Fibroblast of peridontal ligament (primary cell): ENCODE measurements around the gene PTPRC.
A peak's percentile ranks its signal among the peaks of the same experiment; 100 is the strongest.
"Not testable (repeated sequence)": the region's sequence is repeated elsewhere in the genome, so short reads cannot be mapped to it uniquely, and the experiment has no call there.

Experiments
- DNase-seq: peaks from one replicate; pipeline ENCODE4 v3.0.0-alpha.2; 2010; ENCODE audit errors: extremely low read depth

Gene PTPRC, protein sequence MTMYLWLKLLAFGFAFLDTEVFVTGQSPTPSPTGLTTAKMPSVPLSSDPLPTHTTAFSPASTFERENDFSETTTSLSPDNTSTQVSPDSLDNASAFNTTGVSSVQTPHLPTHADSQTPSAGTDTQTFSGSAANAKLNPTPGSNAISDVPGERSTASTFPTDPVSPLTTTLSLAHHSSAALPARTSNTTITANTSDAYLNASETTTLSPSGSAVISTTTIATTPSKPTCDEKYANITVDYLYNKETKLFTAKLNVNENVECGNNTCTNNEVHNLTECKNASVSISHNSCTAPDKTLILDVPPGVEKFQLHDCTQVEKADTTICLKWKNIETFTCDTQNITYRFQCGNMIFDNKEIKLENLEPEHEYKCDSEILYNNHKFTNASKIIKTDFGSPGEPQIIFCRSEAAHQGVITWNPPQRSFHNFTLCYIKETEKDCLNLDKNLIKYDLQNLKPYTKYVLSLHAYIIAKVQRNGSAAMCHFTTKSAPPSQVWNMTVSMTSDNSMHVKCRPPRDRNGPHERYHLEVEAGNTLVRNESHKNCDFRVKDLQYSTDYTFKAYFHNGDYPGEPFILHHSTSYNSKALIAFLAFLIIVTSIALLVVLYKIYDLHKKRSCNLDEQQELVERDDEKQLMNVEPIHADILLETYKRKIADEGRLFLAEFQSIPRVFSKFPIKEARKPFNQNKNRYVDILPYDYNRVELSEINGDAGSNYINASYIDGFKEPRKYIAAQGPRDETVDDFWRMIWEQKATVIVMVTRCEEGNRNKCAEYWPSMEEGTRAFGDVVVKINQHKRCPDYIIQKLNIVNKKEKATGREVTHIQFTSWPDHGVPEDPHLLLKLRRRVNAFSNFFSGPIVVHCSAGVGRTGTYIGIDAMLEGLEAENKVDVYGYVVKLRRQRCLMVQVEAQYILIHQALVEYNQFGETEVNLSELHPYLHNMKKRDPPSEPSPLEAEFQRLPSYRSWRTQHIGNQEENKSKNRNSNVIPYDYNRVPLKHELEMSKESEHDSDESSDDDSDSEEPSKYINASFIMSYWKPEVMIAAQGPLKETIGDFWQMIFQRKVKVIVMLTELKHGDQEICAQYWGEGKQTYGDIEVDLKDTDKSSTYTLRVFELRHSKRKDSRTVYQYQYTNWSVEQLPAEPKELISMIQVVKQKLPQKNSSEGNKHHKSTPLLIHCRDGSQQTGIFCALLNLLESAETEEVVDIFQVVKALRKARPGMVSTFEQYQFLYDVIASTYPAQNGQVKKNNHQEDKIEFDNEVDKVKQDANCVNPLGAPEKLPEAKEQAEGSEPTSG (N-terminal part only)

DNA sequence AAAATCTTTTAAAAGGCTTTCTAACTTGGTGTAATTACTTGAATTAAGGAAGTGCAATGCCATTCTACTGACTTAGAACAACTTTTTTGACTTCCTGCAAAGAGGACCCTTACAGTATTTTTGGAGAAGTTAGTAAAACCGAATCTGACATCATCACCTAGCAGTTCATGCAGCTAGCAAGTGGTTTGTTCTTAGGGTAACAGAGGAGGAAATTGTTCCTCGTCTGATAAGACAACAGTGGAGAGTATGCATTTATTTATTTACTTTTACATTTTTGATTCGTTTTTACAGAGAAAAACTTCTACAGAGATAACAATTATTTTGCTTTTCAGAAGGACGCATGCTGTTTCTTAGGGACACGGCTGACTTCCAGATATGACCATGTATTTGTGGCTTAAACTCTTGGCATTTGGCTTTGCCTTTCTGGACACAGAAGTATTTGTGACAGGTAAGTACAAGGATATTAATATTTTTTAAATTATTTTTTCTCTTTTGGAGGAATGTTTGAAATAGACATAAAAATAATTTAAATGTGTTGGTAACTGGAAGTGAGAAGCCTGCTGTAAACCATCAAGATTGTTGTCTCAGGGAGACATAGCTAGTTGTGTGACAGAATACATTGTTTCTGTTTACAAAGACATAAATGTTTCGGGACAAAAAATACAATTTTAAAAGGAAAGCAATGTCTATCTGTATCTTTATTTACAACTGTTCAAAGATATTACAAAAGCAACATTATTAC, at the start of gene PTPRC:
Gene PTPRC (plus strand): TSS at position 147 of the 742 bp plus-strand sequence. CDS start 229 bp downstream, at position 376.
- no peak for DNase-seq

GRCh38 chr1:198590454-198590853, 48.4 kb upstream of the PTPRC start:
- no peak for DNase-seq

DNA sequence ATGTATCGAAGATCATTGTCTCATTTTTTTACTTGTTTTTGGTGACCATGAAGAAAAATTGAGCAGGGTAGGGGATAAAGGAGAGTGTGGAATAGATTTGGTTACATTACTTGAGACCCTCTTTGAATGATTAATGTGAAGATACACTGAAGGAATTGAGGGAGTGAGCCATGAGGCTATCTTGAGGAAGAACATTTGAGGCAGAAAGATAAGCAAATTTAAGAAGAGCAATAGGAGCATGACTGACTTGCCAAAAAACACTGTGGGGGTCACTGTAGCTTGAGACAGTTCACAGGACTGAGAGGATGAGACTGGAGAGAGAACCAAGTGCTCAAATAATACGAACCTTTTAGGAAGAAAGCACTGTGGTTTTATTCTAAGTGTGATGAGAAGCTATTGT, 43.1 kb upstream of the PTPRC start:
- DNase-seq = no peak

GRCh38 chr1:198597690-198598430, 41.0 kb upstream of the PTPRC start:
- no peak for DNase-seq

GRCh38 chr1:198598796-198599321, 40.0 kb upstream of the PTPRC start:
- no peak for DNase-seq

DNA sequence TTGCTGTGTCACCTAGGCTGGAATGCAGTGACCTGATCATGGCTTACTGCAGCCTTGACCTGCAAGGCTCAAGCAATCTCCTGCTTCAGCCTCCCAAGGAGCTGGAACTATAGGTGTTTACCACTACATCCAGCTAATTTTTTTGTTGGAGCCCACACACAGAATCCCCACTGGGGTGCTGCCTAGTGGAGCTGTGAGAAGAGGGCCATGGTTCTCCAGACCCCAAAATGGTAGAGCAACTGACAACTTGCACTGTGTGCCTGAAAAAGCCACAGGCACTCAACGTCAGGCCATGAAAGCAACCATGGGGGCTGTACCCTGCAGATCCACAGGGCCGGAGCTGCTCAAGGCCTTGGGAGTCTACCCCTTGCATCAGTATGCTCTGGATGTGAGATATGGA, 39.1 kb upstream of the PTPRC start:
- no peak for DNase-seq

GRCh38 chr1:198600906-198601305, 37.9 kb upstream of the PTPRC start:
- no peak for DNase-seq

- DNase-seq = not testable (repeated sequence)
These were observed 37.5 kb upstream of the PTPRC start for GRCh38 chr1:198601310-198601709.

GRCh38 chr1:198601936-198602889, 36.6 kb upstream of the PTPRC start:
- peak; percentile 42 for DNase-seq

DNA sequence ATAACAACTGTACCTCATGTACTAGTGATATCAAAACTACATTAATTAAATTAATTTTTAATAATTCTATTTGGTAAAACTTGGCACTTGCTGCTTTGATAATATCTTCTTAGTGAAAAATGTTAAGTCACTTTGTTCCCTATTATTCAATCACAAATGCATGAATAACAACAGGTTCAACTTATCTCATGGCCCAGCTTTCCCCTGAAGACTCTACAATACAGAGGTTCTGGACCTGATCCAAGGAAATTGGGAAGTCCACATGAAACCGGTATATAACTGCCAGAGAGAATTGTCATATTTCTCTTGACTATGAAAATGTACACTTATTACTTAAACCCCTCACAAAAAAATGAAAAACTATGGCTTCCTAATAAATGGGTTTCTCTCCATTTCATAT, 33.9 kb upstream of the PTPRC start:
- DNase-seq = no peak

DNA sequence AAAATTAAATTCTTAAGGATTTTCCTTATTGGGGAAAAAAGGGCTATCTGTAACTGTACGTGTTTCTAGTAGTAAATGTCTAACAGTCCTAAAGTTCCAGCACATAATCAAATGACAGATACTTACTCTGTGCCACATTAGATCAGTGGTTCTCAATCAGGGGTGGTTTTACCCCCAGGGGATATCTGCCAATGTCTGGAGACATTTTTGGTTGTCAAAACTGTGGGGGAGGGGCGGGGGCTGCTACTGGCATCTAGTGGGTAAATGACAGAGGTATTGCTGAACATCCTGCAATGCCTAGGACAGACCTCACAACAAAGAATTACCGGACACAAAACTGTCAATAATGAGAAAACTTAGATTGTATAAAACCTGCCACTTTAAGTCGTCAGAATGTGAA, 33.4 kb upstream of the PTPRC start:
- DNase-seq = no peak

DNA sequence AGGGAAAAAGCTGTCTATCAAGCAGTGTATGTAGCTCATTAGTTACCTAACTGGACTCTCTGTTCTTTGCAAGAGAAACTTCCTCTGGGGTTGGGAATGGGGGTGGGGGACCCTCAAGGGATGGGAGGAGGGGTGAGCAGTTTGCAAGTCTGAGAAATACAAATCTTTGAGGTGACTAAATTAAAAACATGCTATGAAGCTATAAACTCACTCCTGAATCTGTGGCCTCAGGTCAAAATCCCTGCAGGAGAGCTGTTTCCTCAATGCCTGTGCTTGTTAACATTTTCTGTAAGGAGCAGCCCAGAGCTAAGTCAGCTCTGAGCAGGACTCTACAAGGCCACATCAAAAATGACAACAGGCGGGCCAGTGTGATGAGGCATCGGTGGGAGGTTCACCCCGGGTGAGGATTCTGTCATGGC, 32.8 kb upstream of the PTPRC start:
- DNase-seq = no peak

DNA sequence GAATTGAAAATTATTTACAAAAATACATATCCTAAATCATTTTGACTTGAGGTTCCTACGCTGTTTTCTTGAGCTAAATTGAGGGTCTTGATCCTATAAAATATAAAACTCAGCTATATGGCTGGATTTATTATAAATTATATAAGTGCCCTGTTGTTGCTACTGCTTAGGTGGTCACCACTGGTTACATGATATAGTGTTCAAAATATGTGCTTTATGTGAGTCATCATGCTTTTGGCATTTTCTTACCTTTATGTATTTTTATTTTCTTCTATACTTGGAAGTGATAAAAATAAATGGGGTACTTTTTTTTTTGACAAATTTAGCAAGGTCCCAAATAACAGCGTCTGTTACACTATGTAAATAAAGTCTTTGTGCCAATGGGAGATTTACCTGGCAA, 31.1 kb upstream of the PTPRC start:
- no peak for DNase-seq

- peak; percentile 33 for DNase-seq
These were observed 28.5 kb upstream of the PTPRC start for GRCh38 chr1:198610362-198610761.

- DNase-seq = no peak
These were observed 27.6 kb upstream of the PTPRC start for GRCh38 chr1:198611219-198611618.

GRCh38 chr1:198612471-198613260, 26.2 kb upstream of the PTPRC start:
- DNase-seq = peak; percentile 12

DNA sequence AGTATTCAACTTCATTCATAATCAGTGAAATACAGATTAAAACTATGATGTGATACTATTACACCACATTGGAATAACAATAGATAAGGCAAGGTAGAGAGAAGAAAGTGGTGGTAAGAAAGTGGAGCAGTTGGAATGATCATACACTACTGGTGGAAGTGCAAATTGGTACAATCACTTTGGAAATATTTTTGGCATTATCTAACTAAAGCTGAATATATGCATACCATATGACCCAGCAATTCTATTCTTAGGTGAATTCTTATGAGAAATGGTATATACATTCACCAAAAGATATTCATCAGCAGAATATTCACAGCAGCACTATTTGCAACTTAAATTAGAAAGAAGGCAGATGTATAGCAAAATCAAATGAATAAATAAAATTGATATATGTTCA, 21.4 kb upstream of the PTPRC start:
- DNase-seq = no peak
